HG03280 (cell line): Measurements from ENCODE around the gene USP3.

Source experiments
- ATAC-seq: cut with Tn5 transposase; IDR thresholded peaks from one replicate; pipeline ENCODE4 v1.9.1; 2021; ENCODE audit warnings: mild to moderate bottlenecking, moderate library complexity; ENCODE audit not compliant: unreplicated experiment

The USP3 gene

DNA sequence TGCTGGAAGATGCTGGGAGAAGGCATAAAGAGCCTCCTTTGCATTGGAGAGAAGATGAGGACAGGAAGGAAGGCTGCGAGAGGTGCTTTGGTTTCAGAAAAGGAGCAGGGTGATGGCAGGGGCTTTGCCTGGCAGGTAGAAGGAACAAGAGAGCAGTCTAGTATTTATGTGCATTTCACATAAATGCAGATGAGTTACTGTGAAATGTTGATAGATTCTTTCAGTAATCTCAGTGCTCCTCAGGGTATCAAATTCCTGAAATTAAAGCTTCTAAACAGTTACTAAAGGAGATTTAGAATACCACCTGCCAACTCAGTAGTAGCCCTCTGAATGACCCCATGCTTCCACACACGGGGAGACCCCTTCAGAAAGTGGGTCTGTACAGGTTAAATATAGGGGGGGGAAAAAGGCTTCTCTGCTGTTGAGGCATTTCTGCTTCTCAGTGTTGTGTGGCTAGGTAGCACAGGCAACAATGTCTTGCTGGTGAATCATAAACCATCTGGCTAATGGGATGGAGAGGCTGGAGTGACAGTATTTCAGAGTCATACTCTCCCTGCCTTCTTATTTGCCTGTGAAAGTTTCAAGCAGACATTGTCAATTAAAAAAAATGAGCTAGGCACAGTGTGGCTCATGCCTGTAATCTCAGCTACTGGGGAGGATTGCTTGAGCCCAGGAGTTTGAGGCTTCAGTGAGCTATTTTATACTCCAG lies 78.5 kb downstream of the USP3 start:
- ATAC-seq: no peak

DNA sequence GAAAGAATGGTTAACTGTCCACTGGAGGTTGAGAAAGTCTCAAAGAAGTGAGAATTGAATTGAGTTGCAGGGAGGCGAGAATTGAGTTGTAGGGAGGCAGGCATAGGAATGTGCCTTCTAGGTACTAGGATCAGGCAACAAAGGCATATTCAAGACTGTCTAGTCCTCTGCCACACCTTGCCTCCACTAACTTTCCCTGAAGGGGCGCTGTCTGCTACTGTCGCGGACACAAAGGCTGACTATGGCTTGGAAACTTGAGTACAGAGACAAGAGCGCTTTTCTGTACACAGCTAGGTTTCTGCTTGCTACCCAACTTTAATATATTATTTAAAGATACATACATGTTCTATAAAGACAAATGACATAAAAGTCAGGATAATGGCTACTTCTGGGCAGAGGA lies 82.4 kb downstream of the USP3 start:
- no peak for ATAC-seq

DNA sequence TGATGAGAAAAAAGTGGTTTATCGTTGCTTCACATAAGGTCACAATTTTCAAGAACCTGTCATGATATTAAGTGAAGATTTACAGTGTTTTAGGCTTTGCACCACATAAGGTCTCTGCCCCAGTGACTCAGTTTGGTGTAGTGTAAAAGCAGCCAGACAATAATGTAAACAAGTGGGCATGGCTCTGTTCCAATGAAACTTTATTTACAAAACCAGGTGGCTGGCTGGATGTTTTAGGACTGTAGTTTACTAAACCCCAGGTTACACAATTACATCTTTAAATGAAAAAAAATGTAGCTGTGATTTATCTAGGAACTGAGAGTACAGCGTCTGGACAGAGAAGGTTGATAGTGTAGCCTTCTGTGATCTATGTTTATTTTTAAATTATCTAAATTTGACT lies 83.1 kb downstream of the USP3 start:
- no peak for ATAC-seq

- no peak for ATAC-seq
Observed at GRCh38 chr15:63588826-63589225, 84.4 kb downstream of the USP3 start.

DNA sequence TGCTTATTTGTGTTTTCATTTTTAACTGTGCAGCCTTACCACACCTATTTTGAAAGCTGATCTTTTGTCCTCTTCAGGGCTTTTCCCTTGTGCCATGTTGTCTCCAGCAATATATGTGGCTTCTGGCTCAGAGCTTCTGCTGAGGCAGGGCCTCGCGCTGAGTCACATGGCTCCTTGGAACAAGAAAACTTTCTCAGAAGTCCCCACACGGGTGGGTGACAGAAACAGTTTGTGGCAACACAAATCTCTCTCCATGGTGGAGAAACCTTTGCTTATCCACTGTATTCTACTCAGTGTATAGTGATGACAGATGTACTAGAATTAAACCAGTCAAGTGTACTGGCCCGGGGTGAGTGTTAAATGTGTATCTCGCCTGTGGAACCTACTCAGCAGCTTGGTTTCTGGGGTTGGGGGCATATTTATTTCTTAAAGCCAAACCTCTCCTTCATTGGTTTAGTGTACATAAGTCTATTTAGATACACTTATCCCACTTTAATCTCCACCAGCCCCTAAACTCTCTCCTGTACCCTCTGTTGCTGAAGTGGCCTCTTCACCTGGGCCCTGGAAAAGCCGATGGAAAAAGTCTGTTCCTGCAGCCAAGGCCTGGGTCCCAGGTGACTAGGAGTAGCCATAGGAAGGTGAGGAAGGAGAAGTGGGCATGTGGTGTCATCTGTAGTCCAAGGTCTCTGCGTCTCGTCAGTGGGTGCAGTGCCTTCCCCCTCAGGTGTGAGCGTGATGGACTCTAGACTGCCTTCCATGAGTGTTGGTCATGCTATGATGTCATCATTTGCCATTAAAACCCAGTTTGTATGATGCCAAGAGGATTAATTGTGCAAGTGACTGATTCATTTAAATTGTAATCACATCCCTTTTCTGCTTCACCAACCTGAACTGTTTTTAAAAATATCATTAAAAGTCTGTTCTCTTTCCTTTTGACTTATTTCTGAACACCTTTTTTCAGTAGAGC lies 89.6 kb downstream of the USP3 start:
- no peak for ATAC-seq

GRCh38 chr15:63595065-63595464 lies 90.7 kb downstream of the USP3 start:
- no peak for ATAC-seq

GRCh38 chr15:63595688-63596087 lies 91.3 kb downstream of the USP3 start:
- no peak for ATAC-seq

DNA sequence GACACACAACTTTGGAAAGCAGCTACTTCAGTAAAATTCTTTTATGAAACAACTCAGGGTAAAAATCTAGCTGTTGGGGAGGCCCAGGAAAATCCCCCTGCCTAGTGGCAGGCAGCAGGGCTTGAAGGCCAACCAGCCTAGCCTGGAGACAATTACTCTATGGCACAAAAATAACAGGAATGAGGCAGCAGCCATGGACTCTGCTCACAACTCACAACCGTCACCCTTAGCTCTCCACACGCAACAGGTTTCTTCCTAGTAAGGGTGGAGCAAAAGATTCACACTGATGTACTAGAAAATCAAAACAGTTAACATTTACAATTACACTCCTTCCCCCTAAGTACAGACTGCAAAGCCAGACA lies 92.3 kb downstream of the USP3 start:
- ATAC-seq: no peak

GRCh38 chr15:63597038-63597790 lies 92.8 kb downstream of the USP3 start, which contains the start of gene FBXL22:
TSS of gene FBXL22 (plus strand) at chr15:63597387. CDS start at chr15:63597393, 6 bp downstream.
- ATAC-seq: no peak

DNA sequence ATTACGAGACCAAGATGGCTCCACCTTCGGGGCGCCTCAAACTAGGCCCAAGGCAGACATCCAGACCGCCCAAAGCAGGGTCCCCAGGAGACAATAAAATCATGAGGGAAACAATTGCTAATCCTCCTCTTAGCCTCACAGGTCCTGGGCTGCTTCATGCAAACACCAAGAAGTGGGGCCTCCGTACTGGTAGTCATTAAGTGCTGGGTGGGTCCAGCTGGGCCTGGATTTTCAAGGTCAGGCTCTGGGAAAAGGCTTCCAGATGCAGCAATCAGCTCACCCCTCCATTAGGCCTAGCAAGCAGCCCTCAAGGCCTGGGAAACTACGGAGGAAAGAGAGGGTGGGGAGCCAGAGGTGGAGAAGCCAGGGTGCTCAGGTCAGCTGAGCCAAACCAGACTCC lies 93.4 kb downstream of the USP3 start:
- no peak for ATAC-seq

DNA sequence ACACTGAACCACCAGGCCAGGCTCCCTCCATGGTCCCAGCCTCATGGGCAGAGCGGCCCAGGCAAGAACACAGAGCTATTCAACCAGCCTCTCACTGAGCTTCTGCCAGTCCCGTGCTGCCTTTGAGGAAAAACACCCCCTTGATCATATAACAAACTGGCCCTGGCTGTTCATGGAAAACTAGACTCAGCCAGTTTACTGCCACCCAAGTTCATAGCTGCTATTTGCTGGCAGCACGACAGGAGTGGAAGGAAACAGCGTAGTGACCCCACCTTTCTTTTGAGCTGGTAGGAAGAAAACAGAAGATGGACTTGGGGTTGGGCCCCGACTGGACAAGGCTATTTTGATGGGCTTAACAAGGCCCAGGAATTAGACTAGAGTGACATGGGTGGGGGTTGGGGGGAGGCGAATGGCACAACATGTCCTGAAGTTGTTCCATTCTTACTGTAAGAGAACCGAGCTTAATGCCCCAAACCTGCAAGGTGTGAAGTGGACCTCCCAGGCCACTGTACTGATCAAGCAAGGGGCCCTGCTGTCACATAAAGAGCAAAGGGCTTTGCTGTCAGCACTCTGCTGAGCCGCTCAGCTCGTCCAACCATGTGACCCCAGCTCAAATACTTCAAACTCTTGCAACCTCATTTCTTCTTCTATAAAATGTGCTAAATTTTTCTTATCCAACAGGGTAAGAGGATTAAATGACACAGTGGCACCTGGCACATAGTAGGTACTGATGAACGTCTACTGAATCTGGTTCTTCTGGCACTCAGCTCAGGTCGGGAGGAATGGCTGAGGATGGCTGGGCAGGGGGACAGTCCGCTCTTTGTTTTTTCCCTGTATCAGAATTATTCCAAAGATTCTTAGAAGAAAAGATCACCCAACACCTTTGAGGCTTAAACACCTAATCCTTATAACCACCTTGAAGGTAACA lies 94.3 kb downstream of the USP3 start:
- ATAC-seq: no peak

GRCh38 chr15:63599401-63600000 lies 95.1 kb downstream of the USP3 start:
- no peak for ATAC-seq

DNA sequence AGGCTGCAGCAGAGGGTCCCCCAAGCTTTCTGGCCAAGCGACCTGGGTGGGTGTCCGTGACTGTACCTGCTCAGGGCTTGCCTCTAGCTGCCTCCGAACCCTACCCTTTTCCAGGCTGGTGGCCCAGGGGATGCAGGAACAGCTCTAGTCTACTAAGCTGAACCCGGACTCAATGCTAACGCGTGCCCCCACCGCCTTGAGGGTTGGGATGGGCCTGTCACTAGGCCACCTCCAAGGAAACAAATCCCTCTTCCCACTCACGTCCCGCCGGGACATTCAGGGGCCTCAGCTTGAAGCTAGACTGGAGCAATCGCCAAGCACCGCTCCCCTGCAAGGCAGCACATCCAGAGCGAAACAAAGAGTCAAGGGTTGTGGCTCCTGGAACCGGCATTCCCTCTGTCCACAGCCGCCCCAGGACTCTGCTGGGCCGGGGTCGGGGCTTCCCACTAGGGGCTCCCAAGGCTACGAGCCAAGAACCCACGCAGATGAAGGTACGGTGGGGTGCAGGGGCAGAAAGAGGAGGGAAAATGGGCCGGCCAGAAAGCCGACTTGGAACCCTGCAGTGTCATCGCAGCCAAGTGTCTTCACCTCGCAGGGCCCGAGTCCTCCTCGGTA lies 95.7 kb downstream of the USP3 start:
- no peak for ATAC-seq

- peak; percentile 78 for ATAC-seq
Observed at GRCh38 chr15:63600616-63601025, 96.2 kb downstream of the USP3 start.

GRCh38 chr15:63601026-63601703 lies 96.8 kb downstream of the USP3 start:
- ATAC-seq: peak; percentile 19

- no peak for ATAC-seq
Observed at GRCh38 chr15:63601704-63602185, 97.4 kb downstream of the USP3 start.

DNA sequence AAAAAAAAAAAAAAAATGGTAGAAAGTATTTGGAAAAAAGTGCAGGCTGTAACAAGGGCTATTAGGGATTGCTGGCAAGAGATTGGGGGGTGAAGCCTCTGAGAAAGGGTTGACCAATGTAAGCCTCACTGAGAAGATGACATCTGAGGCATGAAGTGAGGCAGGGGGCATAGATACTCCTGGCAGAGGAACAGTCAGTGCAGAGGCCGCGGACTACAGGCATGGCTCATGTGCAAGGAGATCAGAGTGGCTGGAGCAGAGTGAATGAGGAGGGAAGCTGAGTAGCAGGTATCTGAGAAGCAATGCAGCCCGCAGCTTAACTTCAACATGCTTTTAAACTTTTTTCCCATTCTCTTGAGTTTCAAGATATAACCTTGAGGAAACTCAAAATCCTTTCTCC lies 98.2 kb downstream of the USP3 start:
- ATAC-seq: no peak

GRCh38 chr15:63603516-63603915 lies 99.1 kb downstream of the USP3 start:
- ATAC-seq: no peak

GRCh38 chr15:63604281-63604680 lies 99.9 kb downstream of the USP3 start:
- ATAC-seq: no peak
